ENCODE data around the gene AP4S1.

- TF ChIP-seq CTCF (IDR thresholded peaks at IDR 0.05): no peak
- TF ChIP-seq POLR2AphosphoS5 (IDR thresholded peaks at IDR 0.05; ENCODE audit: low read depth, low read length): no peak
- no peak for TF ChIP-seq REST (IDR thresholded peaks at IDR 0.05; ENCODE audit: insufficient read depth in 1 of 2, low read depth in 2 of 2, low read length in 1 of 2)
- TF ChIP-seq TCF7L2 (IDR thresholded peaks at IDR 0.05; ENCODE audit: low read depth, low read length): no peak
Measured at GRCh38 chr14:31042300-31042699, 16.9 kb downstream of the AP4S1 start.

All from Panc1 (cell line).